IPS DF 6.9 (cell line): ENCODE results near the gene RBFOX2.

Experiments used
- DNase-seq: peaks from one replicate; pipeline ENCODE4 v3.0.0-alpha.2; 2013; ENCODE audit warnings: low read depth, low spot score
- H3K27ac ChIP-seq: one replicate; pipeline ENCODE4 v1.5.1; 2013; ENCODE audit warnings: low read length, control low read depth
- H3K27me3 ChIP-seq: 2 replicates; pipeline ENCODE4 v1.6.1; 2013; ENCODE audit warnings: mild to moderate bottlenecking, low read length; ENCODE audit not compliant: control insufficient read depth, insufficient read depth
- H3K36me3 ChIP-seq: 2 replicates; pipeline ENCODE4 v1.6.1; 2013; ENCODE audit warnings: low read length; ENCODE audit not compliant: control insufficient read depth, insufficient read depth
- H3K4me1 ChIP-seq: 2 replicates; pipeline ENCODE4 v1.6.1; 2013; ENCODE audit warnings: low read length; ENCODE audit not compliant: control insufficient read depth, insufficient read depth
- H3K4me3 ChIP-seq: 2 replicates; pipeline ENCODE4 v1.5.1; 2013; ENCODE audit warnings: mild to moderate bottlenecking, low read length
- H3K9me3 ChIP-seq: 2 replicates; pipeline ENCODE4 v1.6.1; 2013; ENCODE audit warnings: low read length, inconsistent platforms; ENCODE audit not compliant: control insufficient read depth, insufficient read depth
- WGBS: extraction: QIAGEN DNeasy Blood & Tissue Kit; methylation state at CpG from one replicate; pipeline ENCODE4 v1.1.7; 2013; ENCODE audit warnings: mixed read lengths, missing lambda C conversion rate; ENCODE audit not compliant: insufficient read length, insufficient coverage; 5-methylcytosine and 5-hydroxymethylcytosine counted together

Gene RBFOX2

GRCh38 chr22:35769974-35770373 lies 258.6 kb downstream of the RBFOX2 start:
- no peak for DNase-seq
- no peaks in the 10 kb centered on the region for H3K27me3 ChIP-seq
- no peaks in the 10 kb centered on the region for H3K36me3 ChIP-seq
- H3K9me3 ChIP-seq, result no peaks in the 10 kb centered on the region
- H3K27ac ChIP-seq, result no peak overlapping the region
- no peak overlapping the region for H3K4me3 ChIP-seq
- no peaks in the 10 kb centered on the region for H3K4me1 ChIP-seq

- no CpG with 5 or more reads among the region's 10 CpGs for WGBS
- Histone ChIP-seq H3K27ac (no peak overlapping the region), H3K9me3 (no peaks in the 10 kb centered on the region), H3K4me1 (no peaks in the 10 kb centered on the region), H3K4me3 (no peak overlapping the region), H3K36me3 (no peaks in the 10 kb centered on the region), H3K27me3 (no peaks in the 10 kb centered on the region)
- no peak for DNase-seq
Measured at GRCh38 chr22:35766654-35767580, 261.7 kb downstream of the RBFOX2 start.

GRCh38 chr22:35761037-35761436 lies 267.6 kb downstream of the RBFOX2 start:
- Histone ChIP-seq H3K36me3 (peaks cover 3% of the 10 kb centered on the region; the same call in 1 of the 2 replicates), H3K4me3 (no peak overlapping the region), H3K27ac (no peak overlapping the region), H3K9me3 (no peaks in the 10 kb centered on the region), H3K27me3 (no peaks in the 10 kb centered on the region), H3K4me1 (no peaks in the 10 kb centered on the region)
- no CpG with 5 or more reads among the region's 1 CpG for WGBS
- no peak for DNase-seq

- WGBS, result no CpG with 5 or more reads among the region's 1 CpG
- DNase-seq, result no peak
- peaks cover 3% of the 10 kb centered on the region; the same call in 1 of the 2 replicates for H3K36me3 ChIP-seq
- no peak overlapping the region for H3K4me3 ChIP-seq
- H3K4me1 ChIP-seq, result no peaks in the 10 kb centered on the region
- no peaks in the 10 kb centered on the region for H3K27me3 ChIP-seq
- no peak overlapping the region for H3K27ac ChIP-seq
- H3K9me3 ChIP-seq, result no peaks in the 10 kb centered on the region
Measured at GRCh38 chr22:35758394-35758793, 270.2 kb downstream of the RBFOX2 start.

GRCh38 chr22:35756722-35757121 lies 271.9 kb downstream of the RBFOX2 start:
- WGBS, result no CpG with 5 or more reads among the region's 1 CpG
- Histone ChIP-seq H3K4me3 (no peak overlapping the region), H3K9me3 (no peaks in the 10 kb centered on the region), H3K27me3 (no peaks in the 10 kb centered on the region), H3K36me3 (peaks cover 3% of the 10 kb centered on the region; the same call in 1 of the 2 replicates), H3K27ac (no peak overlapping the region), H3K4me1 (no peaks in the 10 kb centered on the region)
- no peak for DNase-seq

GRCh38 chr22:35754761-35755160 lies 273.9 kb downstream of the RBFOX2 start:
- WGBS, result no CpG with 5 or more reads among the region's 2 CpGs
- Histone ChIP-seq H3K9me3 (no peaks in the 10 kb centered on the region), H3K27ac (no peak overlapping the region), H3K4me3 (no peak overlapping the region), H3K27me3 (no peaks in the 10 kb centered on the region), H3K36me3 (0 out of 2 replicates have a peak, but pooled peaks cover 3% of the 10 kb centered on the region), H3K4me1 (no peaks in the 10 kb centered on the region; the same call in 1 of the 2 replicates)
- no peak for DNase-seq

- no peak for DNase-seq
- Histone ChIP-seq H3K4me3 (no peak overlapping the region), H3K27me3 (no peaks in the 10 kb centered on the region), H3K9me3 (no peaks in the 10 kb centered on the region), H3K27ac (no peak overlapping the region), H3K4me1 (no peaks in the 10 kb centered on the region; the same call in 1 of the 2 replicates), H3K36me3 (no peaks in the 10 kb centered on the region)
- 100% methylated on average over 2 of the region's 3 CpGs for WGBS
Measured at GRCh38 chr22:35752863-35753189, 275.8 kb downstream of the RBFOX2 start.

- no peaks in the 10 kb centered on the region for H3K9me3 ChIP-seq
- H3K27me3 ChIP-seq, result no peaks in the 10 kb centered on the region
- H3K36me3 ChIP-seq, result no peaks in the 10 kb centered on the region
- WGBS, result no CpG with 5 or more reads among the region's 5 CpGs
- H3K4me3 ChIP-seq, result no peak overlapping the region
- DNase-seq, result no peak
- H3K27ac ChIP-seq, result no peak overlapping the region
- no peaks in the 10 kb centered on the region; the same call in 1 of the 2 replicates for H3K4me1 ChIP-seq
Measured at GRCh38 chr22:35752006-35752862, 276.4 kb downstream of the RBFOX2 start.

- no peak for DNase-seq
- Histone ChIP-seq H3K27ac (no peak overlapping the region), H3K27me3 (no peaks in the 10 kb centered on the region), H3K36me3 (no peaks in the 10 kb centered on the region; the same call in 1 of the 2 replicates), H3K4me3 (no peak overlapping the region), H3K9me3 (no peaks in the 10 kb centered on the region), H3K4me1 (no peaks in the 10 kb centered on the region; the same call in 1 of the 2 replicates)
- WGBS, result no CpG with 5 or more reads among the region's 10 CpGs
Measured at GRCh38 chr22:35749808-35750207, 278.8 kb downstream of the RBFOX2 start.

- H3K4me1 ChIP-seq, result no peaks in the 10 kb centered on the region; the same call in 1 of the 2 replicates
- H3K27ac ChIP-seq, result no peak overlapping the region
- H3K27me3 ChIP-seq, result no peaks in the 10 kb centered on the region
- H3K4me3 ChIP-seq, result no peak overlapping the region
- DNase-seq, result no peak
- H3K36me3 ChIP-seq, result no peaks in the 10 kb centered on the region; the same call in 1 of the 2 replicates
- no CpG with 5 or more reads among the region's 4 CpGs for WGBS
- no peaks in the 10 kb centered on the region for H3K9me3 ChIP-seq
Measured at GRCh38 chr22:35746946-35747703, 281.5 kb downstream of the RBFOX2 start.
